ENCODE data around the gene PAQR3.

GRCh38 chr4:78987683-78988082, 48.4 kb upstream of the PAQR3 start:
- no peak for TF ChIP-seq CTCF (conservative IDR thresholded peaks at IDR 0.05)
- TF ChIP-seq ZFX (IDR thresholded peaks at IDR 0.05) = no peak
